ENCODE results near the gene PCSK2. TPM values are rescaled to one million over a fixed set of nuclear protein-coding genes. Genes with fewer than 3 reads are reported as not detected.
A peak's percentile ranks its signal among the peaks of the same experiment; 100 is the strongest.
"Not testable (repeated sequence)": the region's sequence is repeated elsewhere in the genome, so short reads cannot be mapped to it uniquely, and the experiment has no call there.

PCSK2 gene, protein sequence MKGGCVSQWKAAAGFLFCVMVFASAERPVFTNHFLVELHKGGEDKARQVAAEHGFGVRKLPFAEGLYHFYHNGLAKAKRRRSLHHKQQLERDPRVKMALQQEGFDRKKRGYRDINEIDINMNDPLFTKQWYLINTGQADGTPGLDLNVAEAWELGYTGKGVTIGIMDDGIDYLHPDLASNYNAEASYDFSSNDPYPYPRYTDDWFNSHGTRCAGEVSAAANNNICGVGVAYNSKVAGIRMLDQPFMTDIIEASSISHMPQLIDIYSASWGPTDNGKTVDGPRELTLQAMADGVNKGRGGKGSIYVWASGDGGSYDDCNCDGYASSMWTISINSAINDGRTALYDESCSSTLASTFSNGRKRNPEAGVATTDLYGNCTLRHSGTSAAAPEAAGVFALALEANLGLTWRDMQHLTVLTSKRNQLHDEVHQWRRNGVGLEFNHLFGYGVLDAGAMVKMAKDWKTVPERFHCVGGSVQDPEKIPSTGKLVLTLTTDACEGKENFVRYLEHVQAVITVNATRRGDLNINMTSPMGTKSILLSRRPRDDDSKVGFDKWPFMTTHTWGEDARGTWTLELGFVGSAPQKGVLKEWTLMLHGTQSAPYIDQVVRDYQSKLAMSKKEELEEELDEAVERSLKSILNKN
- total RNA-seq (2014; rRNA removed; shearing (Covaris generic)): 0.08 TPM in 1 of 2 replicates, not detected in the other

DNA sequence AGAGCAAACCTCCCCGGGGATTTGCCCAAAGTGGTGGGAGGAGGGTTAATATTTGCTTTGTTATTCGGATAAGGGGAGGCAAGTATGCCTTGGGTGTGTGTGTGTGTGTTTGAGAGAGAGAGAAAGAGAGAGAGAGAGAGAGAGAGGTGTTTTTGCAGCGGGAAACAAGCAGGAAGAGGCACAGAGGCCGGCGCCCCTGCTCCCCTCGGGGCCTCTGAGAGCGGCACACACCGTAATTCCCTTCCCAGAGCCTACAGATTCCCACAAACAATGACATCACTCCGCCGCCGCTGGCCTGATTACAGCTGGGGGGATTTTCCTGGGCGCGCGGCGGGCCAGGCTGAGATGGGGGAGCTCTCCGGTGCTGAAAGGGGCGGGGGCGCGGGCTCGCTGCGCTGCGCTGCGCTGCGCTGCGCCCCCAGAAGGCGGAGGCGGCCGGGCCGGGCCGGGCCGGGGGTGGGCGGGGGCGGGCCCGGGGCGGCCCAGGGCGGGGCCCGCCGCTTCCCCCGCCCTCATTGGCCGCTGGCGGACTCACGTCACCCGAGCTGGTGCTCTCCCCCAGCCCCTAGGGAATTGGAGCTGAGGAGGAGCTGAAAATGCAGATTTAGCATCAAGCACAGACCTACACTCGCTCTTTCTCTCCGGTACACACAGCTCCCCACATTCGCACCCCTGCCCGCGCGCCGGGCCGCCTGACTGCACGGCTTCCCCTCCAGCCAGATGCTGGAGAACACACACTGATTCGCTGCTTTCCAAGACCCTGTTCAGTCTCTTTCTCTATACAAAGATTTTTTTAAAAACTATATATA is at the start of gene PCSK2:
PCSK2 (plus strand) TSS at position 631 of the 809 bp plus-strand sequence. CDS start 266 bp downstream, outside the sequence.
- Histone ChIP-seq H3K27me3 (no peaks in the 10 kb centered on the region), H3K4me1 (no peaks in the 10 kb centered on the region), H3K27ac (no peak within 1 kb of the TSS), H3K4me3 (peak within 1 kb of the TSS; percentile 42), H3K9me3 (replicated peaks) (no peaks in the 10 kb centered on the region), H3K36me3 (no peaks in the 10 kb centered on the region; the same call in 1 of the 2 replicates)
- DNase-seq: peak; percentile 90 to 95

DNA sequence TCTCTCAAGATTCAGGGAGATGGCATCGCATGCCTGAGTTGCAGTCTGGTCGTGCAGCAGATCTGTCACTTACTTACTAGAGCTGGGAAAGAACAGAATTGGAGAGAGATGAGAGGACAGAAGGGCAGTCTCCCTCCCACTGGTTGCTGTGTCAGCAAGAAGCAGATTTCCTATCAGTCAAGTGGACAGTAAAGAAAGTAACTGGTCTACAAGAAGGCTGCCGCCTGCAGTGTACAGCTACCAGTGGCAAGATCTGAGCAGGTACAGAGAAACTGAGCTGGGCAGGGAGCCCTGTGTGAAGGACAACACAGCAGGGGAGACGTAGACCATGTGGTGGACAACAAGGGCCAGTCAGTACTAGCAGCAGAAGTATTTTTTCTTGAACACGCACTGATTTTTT is 49.5 kb upstream of the PCSK2 start:
- H3K27me3 ChIP-seq: no peaks in the 10 kb centered on the region
- no peak for DNase-seq
- no peaks in the 10 kb centered on the region for H3K36me3 ChIP-seq
- H3K27ac ChIP-seq: no peak overlapping the region
- H3K9me3 ChIP-seq (replicated peaks): 0 out of 2 replicates have a peak, but pooled peaks cover 6% of the 10 kb centered on the region
- peaks cover 14% of the 10 kb centered on the region for H3K4me1 ChIP-seq
- H3K4me3 ChIP-seq: no peak overlapping the region

DNA sequence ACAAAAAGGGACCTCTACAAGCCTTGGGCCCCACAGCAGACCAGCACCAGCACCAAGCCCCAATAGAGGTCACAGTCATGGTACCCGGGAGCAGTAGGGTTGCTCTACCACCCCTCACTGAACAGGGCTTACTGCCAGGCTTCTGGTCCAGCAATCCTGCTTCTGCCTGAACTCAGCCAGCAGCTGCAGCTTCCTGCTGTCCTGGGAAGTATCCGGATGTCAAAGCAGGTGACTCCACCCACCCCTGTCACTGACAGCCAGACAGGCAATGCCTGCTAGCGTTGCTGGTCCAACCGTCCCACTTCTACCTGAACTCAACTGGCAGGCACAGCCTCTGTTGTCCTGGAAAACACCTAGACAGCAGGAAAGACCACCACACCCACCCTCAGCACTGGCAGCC is 47.0 kb upstream of the PCSK2 start:
- Histone ChIP-seq H3K36me3 (no peaks in the 10 kb centered on the region), H3K4me3 (no peak overlapping the region), H3K9me3 (replicated peaks) (0 out of 2 replicates have a peak, but pooled peaks cover 6% of the 10 kb centered on the region), H3K4me1 (no peaks in the 10 kb centered on the region), H3K27ac (no peak overlapping the region), H3K27me3 (no peaks in the 10 kb centered on the region)
- peak; percentile 26 to 45 for DNase-seq

DNA sequence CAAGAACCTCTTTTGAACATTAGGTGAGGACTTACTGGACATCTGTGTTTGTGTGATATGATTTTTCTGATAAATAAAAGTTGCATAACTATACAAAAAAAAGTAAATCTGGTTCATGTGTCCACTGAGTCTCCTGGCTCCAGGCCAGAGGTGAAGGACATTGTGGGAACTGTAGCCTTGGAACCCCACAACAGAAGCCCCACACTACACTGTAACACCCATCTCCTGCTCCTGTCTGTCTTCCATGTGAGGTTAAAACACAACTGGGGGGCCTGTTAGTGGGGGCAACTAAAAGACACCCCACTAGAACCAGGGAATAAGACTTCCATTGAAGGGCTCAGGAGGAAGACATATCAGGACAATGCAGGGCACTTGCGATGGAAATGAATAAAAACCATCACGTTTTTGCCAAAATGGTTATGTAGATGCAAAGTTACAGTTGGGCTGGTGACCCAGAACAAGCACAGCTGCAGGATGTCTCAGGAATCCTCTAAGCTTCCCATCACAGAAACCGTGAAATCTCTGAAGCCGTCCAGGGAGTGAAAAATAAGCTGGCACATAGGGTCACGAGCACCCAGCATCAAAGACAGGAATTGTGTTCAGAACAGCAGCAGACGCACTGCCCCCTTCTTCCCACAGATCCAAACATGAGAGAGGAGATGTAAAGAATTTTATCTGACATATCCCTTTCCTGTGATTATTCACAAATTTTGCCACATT is 36.7 kb upstream of the PCSK2 start:
- no peaks in the 10 kb centered on the region for H3K36me3 ChIP-seq
- no peaks in the 10 kb centered on the region for H3K27me3 ChIP-seq
- peaks cover 31% of the 10 kb centered on the region for H3K4me1 ChIP-seq
- DNase-seq: peak; percentile 90 to 98
- no peaks in the 10 kb centered on the region for H3K9me3 ChIP-seq (replicated peaks)
- peak overlapping the region; percentile 16 for H3K4me3 ChIP-seq
- H3K27ac ChIP-seq: peak overlapping the region; percentile 99

DNA sequence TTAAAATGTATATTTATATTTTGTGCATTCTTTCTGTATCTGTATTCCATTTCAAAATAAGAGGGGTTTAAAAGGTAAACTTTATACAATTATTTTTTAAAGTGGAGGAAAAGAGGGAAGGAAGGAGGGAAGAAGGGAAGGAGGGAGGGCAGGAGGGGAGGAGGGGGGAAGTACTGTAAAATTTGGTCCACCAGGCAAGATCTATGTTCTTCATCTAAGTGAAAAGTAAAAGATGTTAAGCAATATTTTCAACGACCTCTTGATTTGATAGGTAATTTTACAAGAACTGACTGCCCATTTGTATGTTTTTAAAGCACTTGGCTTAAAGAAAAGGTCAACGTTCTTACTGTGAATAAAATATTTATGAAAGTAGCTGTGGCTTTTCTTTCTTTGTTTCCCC is 29.8 kb upstream of the PCSK2 start:
- Histone ChIP-seq H3K9me3 (replicated peaks) (no peaks in the 10 kb centered on the region), H3K27me3 (no peaks in the 10 kb centered on the region), H3K4me1 (peaks cover under 1% of the 10 kb centered on the region), H3K27ac (no peak overlapping the region), H3K36me3 (no peaks in the 10 kb centered on the region), H3K4me3 (no peak overlapping the region)
- no peak for DNase-seq

DNA sequence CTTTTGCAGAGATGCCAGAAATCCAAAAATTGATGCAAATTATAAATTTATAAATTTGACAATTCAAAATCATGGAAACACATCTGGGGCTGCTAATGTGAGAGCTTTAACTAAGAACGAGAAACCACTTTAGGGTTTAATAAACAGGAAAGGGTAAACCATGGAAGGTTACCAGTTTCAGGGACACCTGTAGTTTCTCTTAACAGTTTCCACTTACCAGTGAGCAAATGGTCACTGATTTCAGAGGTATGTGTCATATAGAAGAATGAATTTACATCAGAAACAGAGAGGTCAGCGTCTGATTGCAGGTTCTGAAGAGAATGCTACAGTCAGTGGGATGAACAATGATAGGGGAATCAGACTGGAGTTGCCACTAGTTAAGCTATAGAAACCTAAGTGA is 24.8 kb upstream of the PCSK2 start:
- H3K4me3 ChIP-seq: peak overlapping the region; percentile 40
- no peak overlapping the region for H3K27ac ChIP-seq
- no peaks in the 10 kb centered on the region for H3K27me3 ChIP-seq
- no peaks in the 10 kb centered on the region for H3K36me3 ChIP-seq
- no peak for DNase-seq
- H3K9me3 ChIP-seq (replicated peaks): no peaks in the 10 kb centered on the region
- H3K4me1 ChIP-seq: peaks cover 3% of the 10 kb centered on the region; the same call in 1 of the 2 replicates

DNA sequence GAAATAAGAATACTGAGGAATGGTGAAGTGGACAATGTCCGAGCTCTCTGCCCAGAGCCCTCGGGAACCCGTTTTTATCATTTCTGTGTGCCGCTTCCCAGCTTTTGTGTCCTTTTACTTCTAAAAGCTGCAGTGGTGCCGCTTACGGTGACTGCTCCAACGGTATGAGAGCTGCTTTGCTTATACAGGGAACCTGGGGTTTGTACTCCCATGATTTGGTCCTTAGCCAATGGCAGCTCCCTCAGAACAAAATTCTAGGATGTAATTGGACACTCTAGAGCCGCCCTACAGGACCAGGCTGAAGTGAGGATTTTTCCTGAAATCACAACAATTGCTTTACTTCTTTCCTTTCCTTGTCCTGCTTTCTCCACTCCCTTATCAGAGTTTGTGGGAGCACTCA is 24.2 kb upstream of the PCSK2 start:
- Histone ChIP-seq H3K27me3 (no peaks in the 10 kb centered on the region), H3K36me3 (no peaks in the 10 kb centered on the region), H3K4me3 (peak overlapping the region; percentile 40), H3K4me1 (peaks cover 3% of the 10 kb centered on the region; the same call in 1 of the 2 replicates), H3K9me3 (replicated peaks) (no peaks in the 10 kb centered on the region), H3K27ac (no peak overlapping the region)
- DNase-seq: peak; percentile 50 to 79

DNA sequence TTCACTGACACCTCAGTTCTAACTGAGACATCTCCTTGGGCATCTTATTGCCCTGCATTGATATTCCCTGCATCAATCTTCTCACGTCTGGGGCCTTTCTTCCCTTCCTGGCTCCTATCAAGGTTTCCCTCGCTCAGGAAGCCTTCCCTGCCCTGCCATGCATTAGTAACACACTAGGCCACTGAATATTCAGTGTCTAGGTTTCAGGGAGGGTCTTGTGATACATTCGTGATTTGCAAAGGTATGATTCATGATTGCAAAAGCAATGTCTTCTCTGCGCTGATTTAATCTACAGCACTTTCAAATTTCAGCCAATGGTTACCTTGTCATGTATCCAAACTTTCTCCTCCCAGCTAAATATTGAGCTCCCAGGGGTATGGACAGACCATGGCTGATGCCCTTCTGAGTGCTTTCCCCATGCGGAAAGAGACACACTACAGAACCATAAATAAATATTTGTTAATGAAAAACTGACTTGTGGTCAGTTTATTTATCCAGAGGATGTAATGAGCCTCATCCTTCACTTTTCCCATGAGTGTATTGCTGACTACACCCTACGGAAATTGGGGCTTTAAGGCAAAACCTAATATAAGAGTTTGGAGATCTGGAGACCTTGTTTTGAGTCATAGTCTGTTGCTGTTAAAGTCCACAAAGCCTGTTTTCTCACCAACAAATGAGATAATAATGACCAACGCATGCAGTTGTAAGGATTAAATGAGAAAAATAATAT is 21.6 kb upstream of the PCSK2 start:
- H3K4me1 ChIP-seq: peaks cover 3% of the 10 kb centered on the region; the same call in 1 of the 2 replicates
- H3K27me3 ChIP-seq: no peaks in the 10 kb centered on the region
- no peak for DNase-seq
- no peak overlapping the region for H3K4me3 ChIP-seq
- no peak overlapping the region for H3K27ac ChIP-seq
- no peaks in the 10 kb centered on the region for H3K9me3 ChIP-seq (replicated peaks)
- H3K36me3 ChIP-seq: no peaks in the 10 kb centered on the region

DNA sequence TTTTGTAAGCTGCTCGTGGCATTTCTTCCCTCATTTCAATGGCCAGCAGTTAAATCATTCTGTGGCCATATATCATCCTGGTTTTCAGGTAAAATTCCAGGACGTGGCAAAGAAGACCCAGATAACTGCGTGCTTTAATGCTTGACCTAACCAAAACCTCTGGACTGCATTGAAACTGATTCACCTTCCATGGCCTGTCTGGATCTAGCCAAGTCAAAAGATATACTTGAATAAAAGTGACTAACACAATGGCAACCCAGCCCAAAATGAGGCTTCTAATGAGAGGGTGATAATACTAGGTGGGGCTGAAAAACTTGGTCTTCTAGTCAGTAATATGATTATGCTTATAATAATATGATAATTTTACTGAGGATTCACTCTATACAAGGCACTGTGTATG is 16.5 kb upstream of the PCSK2 start:
- Histone ChIP-seq H3K27me3 (no peaks in the 10 kb centered on the region), H3K4me1 (0 out of 2 replicates have a peak, but pooled peaks cover 3% of the 10 kb centered on the region), H3K27ac (no peak overlapping the region), H3K9me3 (replicated peaks) (no peaks in the 10 kb centered on the region), H3K4me3 (no peak overlapping the region), H3K36me3 (no peaks in the 10 kb centered on the region)
- no peak for DNase-seq

DNA sequence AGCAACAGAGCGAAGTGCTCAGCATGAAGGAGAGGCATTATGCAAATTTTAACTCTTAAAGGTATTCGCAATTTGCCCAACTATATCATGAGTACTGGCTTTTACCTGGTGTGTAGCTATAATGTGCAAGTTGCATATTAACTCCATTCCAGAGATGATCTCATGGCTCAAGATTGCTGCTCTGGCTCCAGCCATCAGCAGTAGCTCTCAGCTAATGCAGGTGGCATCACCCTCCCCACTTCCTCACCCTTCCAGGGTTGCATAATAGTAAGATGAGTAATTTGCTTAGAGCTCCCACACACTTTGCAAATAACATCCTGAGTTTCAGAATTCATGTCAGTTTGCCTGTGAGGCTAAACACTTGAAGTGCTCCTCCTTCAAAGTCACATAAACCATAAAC is 15.9 kb upstream of the PCSK2 start:
- no peaks in the 10 kb centered on the region for H3K4me1 ChIP-seq
- no peaks in the 10 kb centered on the region for H3K36me3 ChIP-seq
- H3K27me3 ChIP-seq: no peaks in the 10 kb centered on the region
- no peak overlapping the region for H3K4me3 ChIP-seq
- H3K27ac ChIP-seq: no peak overlapping the region
- H3K9me3 ChIP-seq (replicated peaks): no peaks in the 10 kb centered on the region
- DNase-seq: no peak

DNA sequence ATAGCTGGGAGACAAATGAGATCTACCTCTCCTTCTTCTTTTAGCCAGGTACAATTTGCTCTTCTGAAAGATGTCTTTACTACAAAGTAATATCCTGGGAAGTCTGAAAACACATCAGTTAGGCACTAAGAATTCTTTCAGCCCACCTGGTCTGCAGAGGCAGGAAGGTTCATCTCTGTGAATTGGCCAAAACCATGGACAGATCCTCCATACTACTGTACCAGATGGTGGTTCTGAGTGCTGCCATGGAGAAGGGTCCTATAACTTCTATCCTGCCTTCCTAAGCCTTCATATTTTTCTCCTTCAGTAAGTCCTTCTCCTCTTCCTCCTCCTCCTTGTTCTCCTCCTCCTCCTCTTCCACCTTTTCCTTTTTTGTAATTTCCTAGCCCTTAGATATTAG is 11.7 kb upstream of the PCSK2 start:
- Histone ChIP-seq H3K4me3 (no peak overlapping the region), H3K9me3 (replicated peaks) (no peaks in the 10 kb centered on the region), H3K27ac (no peak overlapping the region), H3K27me3 (no peaks in the 10 kb centered on the region), H3K4me1 (no peaks in the 10 kb centered on the region), H3K36me3 (no peaks in the 10 kb centered on the region)
- no peak for DNase-seq

DNA sequence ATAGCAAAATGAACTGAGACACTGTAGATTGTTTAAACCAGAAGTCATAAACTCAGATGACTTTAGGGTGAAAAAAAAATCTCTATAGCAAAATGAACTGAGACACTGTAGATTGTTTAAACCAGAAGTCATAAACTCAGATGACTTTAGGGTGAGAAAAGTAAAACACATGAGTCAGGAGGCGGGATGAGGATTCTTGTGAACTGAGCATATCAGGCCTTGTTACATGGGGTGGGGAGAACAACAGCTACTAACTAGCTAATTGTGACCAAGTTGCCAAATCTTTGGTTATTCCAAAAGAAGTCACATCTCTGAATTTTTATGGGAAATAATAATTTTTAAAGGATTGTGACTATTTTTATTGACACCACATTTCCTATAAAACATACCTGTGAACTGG is 7.0 kb upstream of the PCSK2 start:
- H3K4me3 ChIP-seq; H3K27ac ChIP-seq; H3K9me3 ChIP-seq (replicated peaks); H3K27me3 ChIP-seq; H3K36me3 ChIP-seq; DNase-seq; H3K4me1 ChIP-seq: not testable (repeated sequence)

DNA sequence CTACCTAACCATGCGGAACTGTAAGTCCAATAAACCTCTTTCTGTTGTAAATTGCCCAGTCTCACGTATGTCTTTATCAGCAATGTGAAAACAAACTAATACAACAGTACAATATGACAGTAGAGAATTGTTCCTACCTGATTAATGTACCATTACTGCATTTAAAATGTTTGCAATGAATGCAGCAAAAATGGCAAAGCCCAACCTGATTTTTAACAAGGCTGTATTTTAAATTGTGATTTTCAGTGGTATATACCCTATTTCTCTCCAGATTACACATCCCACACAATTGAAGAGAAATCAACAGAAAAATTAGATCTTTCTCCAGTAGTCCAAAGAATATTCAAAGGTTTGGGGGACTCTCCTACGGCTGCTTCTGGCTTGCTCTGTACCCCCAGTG is 3.3 kb upstream of the PCSK2 start:
- Histone ChIP-seq H3K36me3 (no peaks in the 10 kb centered on the region), H3K4me3 (no peak overlapping the region), H3K27ac (no peak overlapping the region), H3K9me3 (replicated peaks) (no peaks in the 10 kb centered on the region), H3K4me1 (no peaks in the 10 kb centered on the region), H3K27me3 (no peaks in the 10 kb centered on the region)
- no peak for DNase-seq
